Neuron (in vitro differentiated cells): ENCODE measurements around the gene KRTAP1-1.
"Not testable (repeated sequence)": the region's sequence is repeated elsewhere in the genome, so short reads cannot be mapped to it uniquely, and the experiment has no call there.

Experiments used
- H2AFZ ChIP-seq: one replicate; pipeline ENCODE4 v1.6.1; 2013; ENCODE audit warnings: low read depth, mild to moderate bottlenecking, inconsistent platforms, low read length, moderate library complexity
- H3K27me3 ChIP-seq: one replicate; pipeline ENCODE4 v1.6.1; 2013; ENCODE audit warnings: low read length; ENCODE audit not compliant: insufficient read depth
- H3K36me3 ChIP-seq: one replicate; pipeline ENCODE4 v1.6.1; 2013; ENCODE audit warnings: low read length; ENCODE audit not compliant: insufficient read depth
- H3K4me1 ChIP-seq: one replicate; pipeline ENCODE4 v1.6.1; 2013; ENCODE audit warnings: low read length; ENCODE audit not compliant: insufficient read depth
- H3K4me3 ChIP-seq: 2 replicates; pipeline ENCODE4 v1.5.1; 2013; ENCODE audit warnings: mild to moderate bottlenecking, low read length, moderate library complexity
- H3K9me3 ChIP-seq: one replicate; pipeline ENCODE4 v1.6.1; 2013; ENCODE audit warnings: low read length

KRTAP1-1 gene

GRCh38 chr17:41046735-41047465 is 5.7 kb upstream of the KRTAP1-1 start, which contains the start of gene KRTAP2-1:
Gene KRTAP2-1, minus strand, starts transcription at chr17:41047316. Its CDS starts 49 bp downstream, at chr17:41047267.
- H3K36me3 ChIP-seq, H3K9me3 ChIP-seq, H3K4me1 ChIP-seq, H2AFZ ChIP-seq, H3K4me3 ChIP-seq, H3K27me3 ChIP-seq: not testable (repeated sequence)

- Histone ChIP-seq H3K36me3 (no peaks in the 10 kb centered on the region), H3K27me3 (no peaks in the 10 kb centered on the region), H3K4me1 (no peaks in the 10 kb centered on the region), H3K4me3 (no peak overlapping the region), H2AFZ (no peak overlapping the region), H3K9me3 (no peaks in the 10 kb centered on the region)
These were observed 1.7 kb upstream of the KRTAP1-1 start for GRCh38 chr17:41042953-41043352.

GRCh38 chr17:41037853-41038350 is 3.3 kb downstream of the KRTAP1-1 start:
- H2AFZ ChIP-seq, result no peak overlapping the region
- no peak overlapping the region for H3K4me3 ChIP-seq
- no peaks in the 10 kb centered on the region for H3K27me3 ChIP-seq
- H3K4me1 ChIP-seq, result no peaks in the 10 kb centered on the region
- H3K9me3 ChIP-seq, result no peaks in the 10 kb centered on the region
- H3K36me3 ChIP-seq, result no peaks in the 10 kb centered on the region

- not testable (repeated sequence) for H3K36me3 ChIP-seq, H3K9me3 ChIP-seq, H2AFZ ChIP-seq, H3K27me3 ChIP-seq, H3K4me3 ChIP-seq, H3K4me1 ChIP-seq
These were observed 6.8 kb downstream of the KRTAP1-1 start, which contains the start of gene KRTAP1-3 for GRCh38 chr17:41034346-41034935. Gene KRTAP1-3, minus strand, starts transcription at chr17:41034874. Its CDS starts 53 bp downstream, at chr17:41034821.

GRCh38 chr17:41029633-41030245 is 11.5 kb downstream of the KRTAP1-1 start, which contains the start of gene KRTAP1-4:
Gene KRTAP1-4, minus strand, starts transcription at chr17:41030195. Its CDS starts 117 bp downstream, at chr17:41030078.
- H3K36me3 ChIP-seq, result no peaks in the 10 kb centered on the region
- H3K9me3 ChIP-seq, result no peaks in the 10 kb centered on the region
- H3K27me3 ChIP-seq, result peaks cover 2% of the 10 kb centered on the region
- no peaks in the 10 kb centered on the region for H3K4me1 ChIP-seq
- H2AFZ ChIP-seq, result no peak within 1 kb of the TSS
- no peak within 1 kb of the TSS for H3K4me3 ChIP-seq

- Histone ChIP-seq H3K4me1 (no peaks in the 10 kb centered on the region), H3K27me3 (peaks cover 2% of the 10 kb centered on the region), H3K9me3 (no peaks in the 10 kb centered on the region), H2AFZ (no peak within 1 kb of the TSS), H3K36me3 (no peaks in the 10 kb centered on the region), H3K4me3 (no peak within 1 kb of the TSS)
These were observed 14.4 kb downstream of the KRTAP1-1 start, which contains the start of gene KRTAP1-5 for GRCh38 chr17:41026715-41027471. Gene KRTAP1-5, minus strand, starts transcription at chr17:41027208. Its CDS starts 53 bp downstream, at chr17:41027155.

- Histone ChIP-seq H3K4me1 (no peaks in the 10 kb centered on the region), H3K27me3 (peaks cover 2% of the 10 kb centered on the region), H3K9me3 (no peaks in the 10 kb centered on the region), H3K36me3 (no peaks in the 10 kb centered on the region), H2AFZ (no peak overlapping the region), H3K4me3 (no peak overlapping the region)
These were observed 16.6 kb downstream of the KRTAP1-1 start for GRCh38 chr17:41024697-41025096.

GRCh38 chr17:41020336-41020735 is 20.9 kb downstream of the KRTAP1-1 start:
- no peak overlapping the region for H2AFZ ChIP-seq
- H3K4me3 ChIP-seq, result no peak overlapping the region
- H3K9me3 ChIP-seq, result no peaks in the 10 kb centered on the region
- peaks cover 4% of the 10 kb centered on the region for H3K27me3 ChIP-seq
- no peaks in the 10 kb centered on the region for H3K36me3 ChIP-seq
- H3K4me1 ChIP-seq, result no peaks in the 10 kb centered on the region

GRCh38 chr17:41019415-41019814 is 21.8 kb downstream of the KRTAP1-1 start:
- Histone ChIP-seq H2AFZ (no peak overlapping the region), H3K9me3 (no peaks in the 10 kb centered on the region), H3K4me1 (no peaks in the 10 kb centered on the region), H3K36me3 (no peaks in the 10 kb centered on the region), H3K4me3 (no peak overlapping the region), H3K27me3 (peaks cover 2% of the 10 kb centered on the region)

GRCh38 chr17:41018541-41018940 is 22.7 kb downstream of the KRTAP1-1 start:
- no peaks in the 10 kb centered on the region for H3K36me3 ChIP-seq
- H3K9me3 ChIP-seq, result no peaks in the 10 kb centered on the region
- no peaks in the 10 kb centered on the region for H3K4me1 ChIP-seq
- no peak overlapping the region for H3K4me3 ChIP-seq
- H2AFZ ChIP-seq, result no peak overlapping the region
- H3K27me3 ChIP-seq, result peaks cover 2% of the 10 kb centered on the region

GRCh38 chr17:41016578-41017215 is 24.6 kb downstream of the KRTAP1-1 start:
- Histone ChIP-seq H3K9me3 (no peaks in the 10 kb centered on the region), H3K27me3 (peaks cover 2% of the 10 kb centered on the region), H3K36me3 (no peaks in the 10 kb centered on the region), H3K4me1 (no peaks in the 10 kb centered on the region), H3K4me3 (no peak overlapping the region), H2AFZ (no peak overlapping the region)

GRCh38 chr17:41015454-41015853 is 25.8 kb downstream of the KRTAP1-1 start:
- Histone ChIP-seq H3K27me3 (peaks cover 2% of the 10 kb centered on the region), H2AFZ (no peak overlapping the region), H3K4me1 (no peaks in the 10 kb centered on the region), H3K9me3 (no peaks in the 10 kb centered on the region), H3K4me3 (no peak overlapping the region), H3K36me3 (no peaks in the 10 kb centered on the region)
